HEK293 (cell line): ENCODE data around the gene UGT3A1.

Experiments
- CTCF ChIA-PET: fragments of 350-600 bp; formaldehyde crosslinking; extraction: SDS; loops from one replicate; lab custom pipeline; 2021; ENCODE audit warnings: antibody characterized with exemption; lab: Yijun Ruan, JAX
- POLR2A ChIA-PET: fragments of 300-600 bp; formaldehyde crosslinking; extraction: SDS; loops from one replicate; lab custom pipeline; 2020; ENCODE audit warnings: antibody characterized with exemption, inconsistent platforms; lab: Yijun Ruan, JAX
- H3K27ac ChIP-seq: fragments of 200-500 bp; sonication (Bioruptor generic); 2 replicates; pipeline ENCODE4 v1.5.1; 2014; ENCODE audit warnings: low read depth, low read length, control low read depth, inconsistent platforms; ENCODE audit errors: extremely low read depth
- H3K36me3 ChIP-seq, 2 experiments: fragments of 200-500 bp in 1 of 2; sonication (Bioruptor generic) in 1 of 2; 1 replicate in 1 of 2; 2 replicates in 1 of 2; pipeline ENCODE4 v1.5.1; 2014 to 2017; ENCODE audit warnings: inconsistent platforms in 2 of 2, low read length in 2 of 2; ENCODE audit not compliant: control insufficient read depth in 2 of 2, insufficient read depth in 1 of 2
- H3K4me1 ChIP-seq: fragments of 200-500 bp; sonication (Bioruptor generic); 2 replicates; pipeline ENCODE4 v1.5.1; 2014; ENCODE audit warnings: mild to moderate bottlenecking, low read length, inconsistent platforms; ENCODE audit not compliant: control insufficient read depth, insufficient read depth
- H3K4me3 ChIP-seq: 2 replicates; pipeline ENCODE4 v1.5.1; 2011; ENCODE audit warnings: low read depth, mild to moderate bottlenecking, control low read depth, low read length, moderate library complexity
- H3K9me3 ChIP-seq: fragments of 200-500 bp; sonication (Bioruptor generic); 2 replicates; pipeline ENCODE4 v1.5.1; 2014; ENCODE audit warnings: low read depth, low read length, inconsistent platforms; ENCODE audit not compliant: control insufficient read depth, insufficient read depth
- EGR2 ChIP-seq: fragments of 450-650 bp; formaldehyde crosslinking; IDR thresholded peaks from 2 replicates; pipeline ENCODE4 v1.5.1; 2016; ENCODE audit warnings: low read depth, missing biosample characterization, missing genetic modification characterization
- KLF1 ChIP-seq: fragments of 450-650 bp; formaldehyde crosslinking; IDR thresholded peaks from 2 replicates; pipeline ENCODE4 v1.5.1; 2016; ENCODE audit warnings: missing biosample characterization, missing genetic modification characterization
- MYNN ChIP-seq: fragments of 450-650 bp; formaldehyde crosslinking; IDR thresholded peaks from 2 replicates; pipeline ENCODE4 v1.5.1; 2016; ENCODE audit warnings: missing biosample characterization, missing genetic modification characterization, borderline replicate concordance
- OSR2 ChIP-seq: fragments of 450-650 bp; formaldehyde crosslinking; IDR thresholded peaks from 2 replicates; pipeline ENCODE4 v1.5.1; 2016; ENCODE audit warnings: missing biosample characterization, missing genetic modification characterization
- SALL2 ChIP-seq: fragments of 450-650 bp; formaldehyde crosslinking; IDR thresholded peaks from 2 replicates; pipeline ENCODE4 v1.5.0; 2017; ENCODE audit warnings: missing biosample characterization, mild to moderate bottlenecking, missing genetic modification characterization, borderline replicate concordance
- SETDB1 ChIP-seq: IDR thresholded peaks from one replicate; pipeline ENCODE4 v1.6.1; 2017; ENCODE audit warnings: mild to moderate bottlenecking, low read length, moderate library complexity, mixed read lengths; ENCODE audit not compliant: insufficient read length
- ZEB2 ChIP-seq: fragments of 450-650 bp; formaldehyde crosslinking; IDR thresholded peaks from 2 replicates; pipeline ENCODE4 v1.5.1; 2016; ENCODE audit warnings: missing biosample characterization, missing genetic modification characterization
- ZNF112 ChIP-seq: fragments of 450-650 bp; formaldehyde crosslinking; IDR thresholded peaks from 2 replicates; pipeline ENCODE4 v1.5.0; 2017; ENCODE audit warnings: missing biosample characterization, missing genetic modification characterization
- ZNF121 ChIP-seq: fragments of 450-650 bp; formaldehyde crosslinking; IDR thresholded peaks from 2 replicates; pipeline ENCODE4 v1.5.1; 2016; ENCODE audit warnings: missing biosample characterization, missing genetic modification characterization
- ZNF132 ChIP-seq: fragments of 450-650 bp; formaldehyde crosslinking; IDR thresholded peaks from 2 replicates; pipeline ENCODE4 v1.5.1; 2017; ENCODE audit warnings: missing biosample characterization, missing genetic modification characterization, borderline replicate concordance
- ZNF133 ChIP-seq: fragments of 450-650 bp; formaldehyde crosslinking; IDR thresholded peaks from 2 replicates; pipeline ENCODE4 v1.5.1; 2016; ENCODE audit warnings: missing biosample characterization, missing genetic modification characterization
- ZNF391 ChIP-seq: fragments of 450-650 bp; formaldehyde crosslinking; IDR thresholded peaks from 2 replicates; pipeline ENCODE4 v1.5.1; 2016; ENCODE audit warnings: low read depth, missing biosample characterization, missing genetic modification characterization, borderline replicate concordance
- ZNF561 ChIP-seq: fragments of 450-650 bp; IDR thresholded peaks from 2 replicates; pipeline ENCODE4 v1.5.1; 2018; ENCODE audit warnings: missing biosample characterization, missing genetic modification characterization, borderline replicate concordance
- ZNF777 ChIP-seq: fragments of 450-650 bp; formaldehyde crosslinking; IDR thresholded peaks from 2 replicates; pipeline ENCODE4 v1.5.1; 2017; ENCODE audit warnings: missing biosample characterization, missing genetic modification characterization, borderline replicate concordance
- TF ChIP-seq, protein P1 (sequence below): fragments of 450-650 bp; formaldehyde crosslinking; IDR thresholded peaks from 2 replicates; pipeline ENCODE4 v1.5.1; 2016; ENCODE audit warnings: missing biosample characterization, missing genetic modification characterization
- TF ChIP-seq, protein P2 (sequence below): fragments of 450-650 bp; formaldehyde crosslinking; IDR thresholded peaks from 2 replicates; pipeline ENCODE4 v1.5.1; 2016; ENCODE audit warnings: missing biosample characterization, missing genetic modification characterization
- TF ChIP-seq, protein P3 (sequence below): fragments of 450-650 bp; formaldehyde crosslinking; IDR thresholded peaks from 2 replicates; pipeline ENCODE4 v1.5.1; 2017; ENCODE audit warnings: missing biosample characterization, missing genetic modification characterization
- TF ChIP-seq, protein P4 (sequence below): fragments of 450-650 bp; formaldehyde crosslinking; IDR thresholded peaks from 2 replicates; pipeline ENCODE4 v1.5.1; 2016; ENCODE audit warnings: missing biosample characterization, missing genetic modification characterization

The UGT3A1 gene

DNA sequence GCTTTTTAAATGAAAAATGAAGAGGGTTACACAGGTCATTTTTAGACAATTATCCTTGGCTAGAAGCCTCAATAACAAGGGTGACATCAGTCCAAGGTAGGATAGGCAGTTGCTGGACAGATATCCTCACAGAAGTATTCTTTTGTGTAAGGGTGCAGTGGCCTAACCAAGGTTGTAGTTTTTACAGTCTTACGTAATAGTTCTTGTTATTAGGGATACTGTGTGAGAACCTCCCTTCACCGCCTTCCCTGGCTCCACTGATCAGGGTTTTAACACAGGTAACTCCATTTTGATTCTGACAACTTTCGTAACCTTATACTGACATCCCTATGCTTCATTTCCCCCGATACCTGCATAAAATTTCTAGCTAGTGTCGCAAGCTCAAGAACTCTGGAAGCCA is 44.1 kb downstream of the UGT3A1 start:
- ChIA-PET POLR2A (no interaction called here), CTCF (no interaction called here)
- no peaks in the 10 kb centered on the region for H3K36me3 ChIP-seq
- TF ChIP-seq SALL2 (tag by site-specific recombination) (no peak), ZNF561 (tag by site-specific recombination) (no peak), ZNF777 (tag by site-specific recombination) (no peak), SETDB1 (no peak), ZNF391 (tag by site-specific recombination) (no peak), KLF1 (tag by site-specific recombination) (no peak), ZNF133 (tag by site-specific recombination) (no peak), ZNF121 (tag by site-specific recombination) (no peak), EGR2 (tag by site-specific recombination) (no peak), ZNF132 (tag by site-specific recombination) (no peak), OSR2 (no peak), MYNN (tag by site-specific recombination) (no peak), ZNF112 (tag by site-specific recombination) (no peak)
- TF ChIP-seq, protein P1, sequence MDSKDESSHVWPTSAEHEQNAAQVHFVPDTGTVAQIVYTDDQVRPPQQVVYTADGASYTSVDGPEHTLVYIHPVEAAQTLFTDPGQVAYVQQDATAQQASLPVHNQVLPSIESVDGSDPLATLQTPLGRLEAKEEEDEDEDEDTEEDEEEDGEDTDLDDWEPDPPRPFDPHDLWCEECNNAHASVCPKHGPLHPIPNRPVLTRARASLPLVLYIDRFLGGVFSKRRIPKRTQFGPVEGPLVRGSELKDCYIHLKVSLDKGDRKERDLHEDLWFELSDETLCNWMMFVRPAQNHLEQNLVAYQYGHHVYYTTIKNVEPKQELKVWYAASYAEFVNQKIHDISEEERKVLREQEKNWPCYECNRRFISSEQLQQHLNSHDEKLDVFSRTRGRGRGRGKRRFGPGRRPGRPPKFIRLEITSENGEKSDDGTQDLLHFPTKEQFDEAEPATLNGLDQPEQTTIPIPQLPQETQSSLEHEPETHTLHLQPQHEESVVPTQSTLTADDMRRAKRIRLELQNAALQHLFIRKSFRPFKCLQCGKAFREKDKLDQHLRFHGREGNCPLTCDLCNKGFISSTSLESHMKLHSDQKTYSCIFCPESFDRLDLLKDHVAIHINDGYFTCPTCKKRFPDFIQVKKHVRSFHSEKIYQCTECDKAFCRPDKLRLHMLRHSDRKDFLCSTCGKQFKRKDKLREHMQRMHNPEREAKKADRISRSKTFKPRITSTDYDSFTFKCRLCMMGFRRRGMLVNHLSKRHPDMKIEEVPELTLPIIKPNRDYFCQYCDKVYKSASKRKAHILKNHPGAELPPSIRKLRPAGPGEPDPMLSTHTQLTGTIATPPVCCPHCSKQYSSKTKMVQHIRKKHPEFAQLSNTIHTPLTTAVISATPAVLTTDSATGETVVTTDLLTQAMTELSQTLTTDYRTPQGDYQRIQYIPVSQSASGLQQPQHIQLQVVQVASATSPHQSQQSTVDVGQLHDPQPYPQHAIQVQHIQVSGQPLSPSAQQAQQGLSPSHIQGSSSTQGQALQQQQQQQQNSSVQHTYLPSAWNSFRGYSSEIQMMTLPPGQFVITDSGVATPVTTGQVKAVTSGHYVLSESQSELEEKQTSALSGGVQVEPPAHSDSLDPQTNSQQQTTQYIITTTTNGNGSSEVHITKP: no peak
- TF ChIP-seq, protein P2, sequence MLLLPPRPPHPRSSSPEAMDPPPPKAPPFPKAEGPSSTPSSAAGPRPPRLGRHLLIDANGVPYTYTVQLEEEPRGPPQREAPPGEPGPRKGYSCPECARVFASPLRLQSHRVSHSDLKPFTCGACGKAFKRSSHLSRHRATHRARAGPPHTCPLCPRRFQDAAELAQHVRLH (tag by site-specific recombination): no peak
- TF ChIP-seq, protein P3, sequence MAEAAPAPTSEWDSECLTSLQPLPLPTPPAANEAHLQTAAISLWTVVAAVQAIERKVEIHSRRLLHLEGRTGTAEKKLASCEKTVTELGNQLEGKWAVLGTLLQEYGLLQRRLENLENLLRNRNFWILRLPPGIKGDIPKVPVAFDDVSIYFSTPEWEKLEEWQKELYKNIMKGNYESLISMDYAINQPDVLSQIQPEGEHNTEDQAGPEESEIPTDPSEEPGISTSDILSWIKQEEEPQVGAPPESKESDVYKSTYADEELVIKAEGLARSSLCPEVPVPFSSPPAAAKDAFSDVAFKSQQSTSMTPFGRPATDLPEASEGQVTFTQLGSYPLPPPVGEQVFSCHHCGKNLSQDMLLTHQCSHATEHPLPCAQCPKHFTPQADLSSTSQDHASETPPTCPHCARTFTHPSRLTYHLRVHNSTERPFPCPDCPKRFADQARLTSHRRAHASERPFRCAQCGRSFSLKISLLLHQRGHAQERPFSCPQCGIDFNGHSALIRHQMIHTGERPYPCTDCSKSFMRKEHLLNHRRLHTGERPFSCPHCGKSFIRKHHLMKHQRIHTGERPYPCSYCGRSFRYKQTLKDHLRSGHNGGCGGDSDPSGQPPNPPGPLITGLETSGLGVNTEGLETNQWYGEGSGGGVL: no peak
- TF ChIP-seq, protein P4, sequence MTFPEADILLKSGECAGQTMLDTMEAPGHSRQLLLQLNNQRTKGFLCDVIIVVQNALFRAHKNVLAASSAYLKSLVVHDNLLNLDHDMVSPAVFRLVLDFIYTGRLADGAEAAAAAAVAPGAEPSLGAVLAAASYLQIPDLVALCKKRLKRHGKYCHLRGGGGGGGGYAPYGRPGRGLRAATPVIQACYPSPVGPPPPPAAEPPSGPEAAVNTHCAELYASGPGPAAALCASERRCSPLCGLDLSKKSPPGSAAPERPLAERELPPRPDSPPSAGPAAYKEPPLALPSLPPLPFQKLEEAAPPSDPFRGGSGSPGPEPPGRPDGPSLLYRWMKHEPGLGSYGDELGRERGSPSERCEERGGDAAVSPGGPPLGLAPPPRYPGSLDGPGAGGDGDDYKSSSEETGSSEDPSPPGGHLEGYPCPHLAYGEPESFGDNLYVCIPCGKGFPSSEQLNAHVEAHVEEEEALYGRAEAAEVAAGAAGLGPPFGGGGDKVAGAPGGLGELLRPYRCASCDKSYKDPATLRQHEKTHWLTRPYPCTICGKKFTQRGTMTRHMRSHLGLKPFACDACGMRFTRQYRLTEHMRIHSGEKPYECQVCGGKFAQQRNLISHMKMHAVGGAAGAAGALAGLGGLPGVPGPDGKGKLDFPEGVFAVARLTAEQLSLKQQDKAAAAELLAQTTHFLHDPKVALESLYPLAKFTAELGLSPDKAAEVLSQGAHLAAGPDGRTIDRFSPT: no peak
- H3K9me3 ChIP-seq: no peaks in the 10 kb centered on the region; the same call in 1 of the 2 replicates
- no peak overlapping the region for H3K4me3 ChIP-seq
- H3K27ac ChIP-seq: no peak overlapping the region
- H3K4me1 ChIP-seq: no peaks in the 10 kb centered on the region

DNA sequence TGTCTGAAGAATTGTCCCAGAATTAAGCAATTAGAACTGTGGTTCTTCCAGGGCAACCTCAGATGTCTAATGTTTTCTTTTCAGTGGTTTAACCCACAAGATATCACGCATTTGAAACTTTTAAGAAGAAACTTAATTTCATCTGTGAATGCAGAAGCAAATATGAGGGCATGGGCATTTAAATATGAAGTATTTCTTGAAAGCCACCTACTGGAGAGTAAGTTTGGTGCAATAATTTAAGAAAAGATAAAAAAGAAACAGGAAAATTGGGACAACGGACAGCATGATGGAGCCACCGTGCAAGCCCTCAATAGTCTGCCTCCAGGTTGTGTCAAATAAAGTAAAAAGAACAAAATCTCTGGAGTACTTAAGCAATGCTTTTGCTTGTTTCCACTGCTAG is 51.6 kb downstream of the UGT3A1 start:
- no peak overlapping the region for H3K4me3 ChIP-seq
- TF ChIP-seq ZEB2 (tag by site-specific recombination): no peak
- H3K27ac ChIP-seq: no peak overlapping the region
- ChIA-PET POLR2A (no interaction called here), CTCF (interaction anchor here (0.6 to 1.4 kb wide), 4 partner anchors 17 to 717 kb away, joined by 3 read pairs; no protein-coding TSS in a partner anchor)
- no peaks in the 10 kb centered on the region for H3K9me3 ChIP-seq
- no peaks in the 10 kb centered on the region for H3K4me1 ChIP-seq
- no peaks in the 10 kb centered on the region for H3K36me3 ChIP-seq
